ENCODE results near the gene PDIA4.
A peak's percentile ranks its signal among the peaks of the same experiment; 100 is the strongest.
"Not testable (repeated sequence)": the region's sequence is repeated elsewhere in the genome, so short reads cannot be mapped to it uniquely, and the experiment has no call there.

The PDIA4 gene

DNA sequence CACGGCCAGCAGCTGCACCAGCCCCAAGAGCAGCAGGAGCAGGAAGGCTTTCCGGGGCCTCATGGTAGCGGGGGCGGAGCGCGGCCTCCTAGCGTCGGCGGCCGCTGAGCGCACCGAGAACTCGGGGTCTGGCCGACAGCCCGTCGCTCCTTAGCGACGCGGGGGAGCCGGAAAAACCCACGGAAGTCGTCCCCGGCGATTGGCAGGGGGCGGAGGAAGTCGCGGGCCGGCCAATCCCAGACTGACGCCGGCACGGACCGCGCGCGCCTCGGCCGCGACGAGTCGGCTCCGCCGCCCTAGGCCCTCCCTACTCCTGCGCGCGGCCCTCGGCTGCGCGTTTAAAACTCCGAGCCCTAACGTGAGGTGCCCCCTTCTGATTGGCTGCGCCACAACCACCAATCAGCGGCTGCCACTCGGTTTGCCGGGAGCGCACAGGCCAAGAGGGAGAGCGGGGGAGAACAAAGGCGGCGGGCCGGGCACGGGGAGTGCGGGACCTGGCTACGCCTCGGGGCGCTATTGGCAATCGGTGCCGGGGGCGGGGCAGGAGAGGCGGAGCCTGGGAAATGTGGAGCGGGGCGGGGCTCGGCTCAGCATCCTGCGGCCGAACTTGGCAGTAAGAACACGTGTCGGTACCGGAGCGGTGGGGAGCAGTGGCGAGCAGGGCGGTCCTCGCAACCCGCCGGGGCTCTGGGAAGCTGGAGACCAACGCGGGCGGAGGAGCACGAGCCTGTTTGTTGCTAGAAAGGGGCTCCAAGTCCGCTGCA, at the start of gene PDIA4:
PDIA4 (minus strand) TSS at position 160 of the 764 bp plus-strand sequence; CDS start at position 63, 97 bp downstream.
- peak; percentile 100 for DNase-seq

DNA sequence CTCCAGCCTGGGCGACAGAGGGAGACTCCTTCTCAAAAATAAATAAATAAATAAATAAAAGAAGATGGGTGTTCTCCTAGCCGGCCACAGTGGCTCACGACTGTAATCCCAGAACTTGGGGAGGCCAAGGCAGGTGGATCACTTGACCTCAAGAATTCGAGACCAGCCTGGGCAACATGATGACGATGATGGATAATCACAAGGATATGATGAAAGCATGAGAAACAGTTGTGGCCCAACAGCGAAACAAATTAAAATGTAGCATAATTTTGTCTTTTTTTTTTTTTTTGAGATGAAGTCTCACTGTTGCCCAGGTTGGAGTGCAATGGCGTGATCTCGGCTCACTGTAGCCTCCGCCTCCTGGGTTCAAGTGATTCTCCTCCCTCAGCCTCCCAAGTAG, 49.3 kb upstream of the PDIA4 start:
- no peak for DNase-seq

- DNase-seq, result no peak
These were observed 47.0 kb upstream of the PDIA4 start for GRCh38 chr7:149075286-149075685.

DNA sequence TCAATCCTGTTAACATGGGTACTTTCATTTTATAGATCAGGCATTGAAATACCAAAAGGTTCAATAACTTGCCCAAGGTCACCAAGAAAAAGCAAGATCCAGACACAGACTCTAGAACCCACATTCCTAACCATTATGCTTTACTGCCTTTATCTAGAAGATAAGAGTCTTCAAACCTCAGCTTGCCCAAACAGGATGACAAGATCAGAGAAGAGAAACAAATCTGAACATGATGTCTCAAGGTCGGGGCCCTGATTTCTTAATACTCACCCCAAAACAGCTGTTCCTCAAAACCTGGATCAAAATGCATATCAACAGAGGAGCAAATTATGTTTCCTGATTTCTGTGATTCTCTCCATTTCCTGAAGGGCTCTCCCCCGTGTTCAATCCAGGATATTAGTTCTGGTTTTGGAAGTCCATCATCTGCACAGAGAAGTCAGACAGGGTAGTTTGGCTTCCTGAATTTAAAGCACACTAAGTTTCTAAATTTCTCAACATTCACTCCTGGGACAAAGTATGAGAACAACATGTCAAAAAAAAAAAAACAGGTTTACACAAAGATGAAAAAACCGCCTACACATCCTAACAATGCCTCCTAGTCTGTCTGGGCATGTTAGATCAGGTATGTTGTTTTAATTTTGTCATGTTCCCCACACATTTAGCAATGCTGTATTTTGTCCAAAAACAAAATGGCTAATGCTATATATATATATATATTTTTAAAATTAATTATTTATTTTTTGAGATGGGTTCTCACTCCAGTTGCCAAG, 46.0 kb upstream of the PDIA4 start:
- no peak for DNase-seq

- no peak for DNase-seq
These were observed 44.1 kb upstream of the PDIA4 start for GRCh38 chr7:149072438-149072775.

DNA sequence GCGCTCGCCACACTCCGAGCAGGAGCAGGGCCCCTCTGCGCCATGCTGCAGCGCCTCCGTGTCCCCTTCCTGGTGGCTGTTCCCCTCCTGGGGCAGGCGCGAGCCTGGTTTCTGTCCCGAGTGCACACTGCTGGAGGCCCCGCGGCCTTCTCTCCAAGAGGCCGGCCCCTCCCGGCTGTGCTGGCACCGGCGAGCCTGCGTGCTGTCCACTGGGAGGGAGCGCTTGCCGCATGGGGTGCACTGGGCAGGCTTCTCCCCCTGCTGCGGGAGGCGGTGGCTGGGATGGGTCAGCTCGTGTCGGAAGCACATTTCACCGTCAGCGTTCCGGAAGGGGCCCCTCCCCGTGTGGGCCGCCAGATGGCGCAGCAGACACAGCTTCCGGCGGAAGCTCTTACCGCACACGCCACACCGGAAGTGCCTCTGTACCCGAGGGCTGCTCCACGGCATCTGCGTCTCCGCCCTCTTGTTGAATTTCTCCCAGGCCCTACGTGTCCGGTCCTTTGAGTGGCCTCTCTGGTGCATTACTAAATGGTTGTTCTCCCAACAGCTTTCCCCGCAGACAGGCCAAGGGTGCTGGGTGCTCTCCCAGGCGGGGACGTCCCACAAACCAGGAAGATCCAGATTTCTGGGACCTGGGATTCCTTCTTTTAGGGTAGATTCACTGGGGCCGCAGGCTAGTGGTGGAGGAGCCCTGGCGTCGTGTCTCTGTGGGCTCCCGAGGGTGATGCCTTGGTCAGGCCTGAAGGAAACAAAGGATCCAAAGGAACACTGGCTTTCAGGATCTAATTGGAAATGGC, 43.5 kb upstream of the PDIA4 start:
- peak; percentile 58 for DNase-seq

- no peak for DNase-seq
These were observed 42.9 kb upstream of the PDIA4 start for GRCh38 chr7:149071182-149071635.

GRCh38 chr7:149070372-149071125, 42.2 kb upstream of the PDIA4 start:
- DNase-seq, result no peak

- no peak for DNase-seq
These were observed 39.6 kb upstream of the PDIA4 start for GRCh38 chr7:149067869-149068268.

DNA sequence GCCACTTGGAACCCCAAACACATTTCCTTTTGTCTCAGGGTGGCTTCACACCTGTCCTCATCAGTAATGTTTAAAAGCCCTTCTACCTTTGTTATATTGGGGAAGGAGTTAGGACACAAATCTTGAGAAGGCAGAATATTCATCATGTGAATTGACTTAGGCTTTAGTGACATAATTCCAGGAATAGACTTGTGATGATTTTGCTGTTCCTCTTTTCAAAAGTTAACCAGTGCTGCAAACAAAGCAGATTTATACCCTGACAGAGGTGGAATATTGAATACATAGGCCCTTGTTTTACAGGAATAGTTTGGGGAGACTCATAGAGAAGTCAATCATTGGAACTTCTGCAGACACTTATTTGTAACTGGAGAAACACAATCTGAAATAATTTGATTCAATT, 35.2 kb upstream of the PDIA4 start:
- no peak for DNase-seq

DNA sequence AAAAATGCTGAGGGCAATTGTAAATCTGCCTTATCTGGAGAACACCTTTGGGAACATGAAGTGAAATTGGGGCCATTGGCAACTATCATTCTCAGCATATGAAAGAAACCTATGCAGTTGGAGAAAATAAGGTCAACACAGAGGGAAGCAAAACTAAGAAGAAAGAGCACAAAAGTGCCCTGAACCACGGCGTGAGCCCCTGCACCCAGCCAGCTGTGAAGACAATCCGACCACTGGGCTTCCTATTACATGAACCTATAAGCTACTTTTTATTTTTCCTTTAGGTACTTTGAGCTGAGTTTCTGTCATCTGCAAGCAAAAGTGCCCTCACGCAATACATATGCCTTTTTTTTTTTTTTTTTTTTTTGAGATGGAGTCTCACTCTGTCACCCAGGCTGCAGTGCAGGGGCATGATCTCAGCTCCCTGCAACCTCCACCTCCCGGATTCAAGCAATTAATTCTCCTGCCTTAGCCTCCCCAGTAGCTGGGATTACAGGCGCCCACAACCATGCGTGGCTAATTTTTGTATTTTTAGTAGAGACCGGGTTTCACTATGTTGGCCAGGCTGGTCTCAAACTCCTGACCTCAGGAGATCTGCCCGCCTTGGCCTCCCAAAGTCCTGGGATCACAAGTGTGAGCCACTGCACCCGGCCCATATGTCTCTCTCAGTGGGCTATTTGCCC, 34.1 kb upstream of the PDIA4 start:
- DNase-seq, result not testable (repeated sequence)

DNA sequence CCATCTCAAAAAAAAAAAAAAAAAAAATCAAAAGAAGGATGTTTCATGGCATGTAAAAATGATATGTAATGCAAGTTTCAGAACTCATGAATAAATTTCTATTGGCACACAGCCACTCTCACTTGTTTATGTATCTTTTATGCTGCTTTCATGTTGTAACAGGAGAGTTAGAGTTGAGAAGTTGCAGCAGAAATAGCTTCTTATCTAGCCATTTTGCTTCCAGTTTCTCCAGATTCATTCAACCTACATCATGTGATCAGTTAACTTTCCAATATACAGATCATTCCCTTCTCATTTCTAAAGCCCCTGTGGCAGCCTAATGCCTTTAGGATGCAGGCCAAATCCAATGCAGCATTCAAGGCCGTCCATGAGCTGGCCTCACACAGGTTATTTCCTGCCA, 31.9 kb upstream of the PDIA4 start:
- no peak for DNase-seq

GRCh38 chr7:149053885-149054284, 25.6 kb upstream of the PDIA4 start:
- no peak for DNase-seq

DNA sequence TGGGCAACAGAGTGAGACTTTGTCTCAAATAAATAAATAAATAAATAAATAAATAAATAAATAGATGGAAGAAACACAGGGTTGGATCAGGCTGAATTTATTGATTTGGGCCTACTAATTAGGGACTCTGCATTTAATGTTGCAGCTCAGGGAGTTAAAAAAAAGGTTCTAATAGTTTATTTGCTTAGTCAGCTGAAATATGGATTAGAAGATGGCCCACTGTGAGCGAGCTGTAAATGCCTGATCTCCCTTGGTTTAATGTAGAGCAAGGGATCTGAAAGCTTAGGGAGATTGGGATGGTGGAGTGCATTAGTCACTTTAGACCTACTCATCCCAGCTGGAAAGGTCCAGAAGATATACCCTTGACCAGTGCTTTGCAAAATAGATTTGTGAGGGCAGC, 25.1 kb upstream of the PDIA4 start:
- no peak for DNase-seq

DNA sequence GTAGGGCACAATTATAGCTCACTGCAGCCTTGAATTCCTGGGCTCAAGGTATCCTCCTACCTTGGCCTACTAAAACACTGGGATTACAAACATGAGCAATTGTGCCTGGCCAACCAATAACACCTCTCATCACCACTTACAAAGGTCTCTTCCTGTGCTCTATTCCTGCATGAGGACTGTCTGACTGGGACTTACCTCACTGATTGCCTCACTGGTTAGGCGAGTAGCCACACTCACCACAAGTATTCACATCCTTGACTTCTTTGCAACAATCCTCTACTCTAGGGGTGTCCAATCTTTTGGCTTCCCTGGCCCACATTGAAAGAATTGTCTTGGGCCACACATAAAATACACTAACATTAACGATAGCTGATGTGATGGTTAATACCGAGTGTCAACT, 22.6 kb upstream of the PDIA4 start:
- no peak for DNase-seq

DNA sequence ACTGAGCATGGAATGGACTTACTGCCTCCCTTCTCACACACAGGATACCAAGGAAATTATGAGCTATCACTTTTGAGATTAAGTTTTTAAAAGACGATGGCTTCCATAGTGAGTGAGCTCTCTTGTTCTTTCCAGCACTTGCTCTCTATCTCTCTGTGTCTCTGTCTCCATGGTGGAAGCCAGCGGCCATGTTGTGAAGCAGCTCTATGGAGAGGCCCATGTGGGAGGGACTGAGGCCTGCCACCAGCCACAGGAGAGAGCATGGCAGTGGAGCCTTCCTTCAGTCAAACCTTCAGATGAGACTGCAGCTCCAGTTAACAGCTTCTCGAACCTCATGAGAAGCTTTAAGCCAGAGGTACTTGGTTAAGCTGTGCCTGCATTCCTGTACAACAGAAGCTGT, 20.5 kb upstream of the PDIA4 start:
- DNase-seq, result no peak

GRCh38 chr7:149046416-149046815, 18.1 kb upstream of the PDIA4 start:
- no peak for DNase-seq

- no peak for DNase-seq
These were observed 15.6 kb upstream of the PDIA4 start for GRCh38 chr7:149043936-149044335.

DNA sequence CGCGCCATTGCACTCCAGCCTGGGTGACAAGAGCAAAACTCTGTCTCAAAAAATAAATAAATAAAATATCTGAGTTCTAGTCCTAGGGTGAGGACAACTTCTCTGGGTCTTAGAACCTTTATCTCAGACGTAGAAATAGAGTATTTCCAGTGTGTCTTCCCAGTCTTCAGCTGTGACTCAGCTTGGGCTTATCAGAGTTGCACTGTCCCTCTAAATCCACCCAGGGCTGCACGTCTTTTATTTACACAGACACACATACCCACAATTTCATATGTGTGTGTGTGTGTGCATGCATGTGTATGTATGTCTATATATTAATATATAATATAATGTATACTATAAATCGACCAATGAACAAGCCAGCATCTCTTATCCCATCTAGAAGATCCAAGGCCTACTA, 13.0 kb upstream of the PDIA4 start:
- DNase-seq, result no peak

- not testable (repeated sequence) for DNase-seq
These were observed 10.3 kb upstream of the PDIA4 start for GRCh38 chr7:149038641-149039040.

GRCh38 chr7:149036676-149037075, 8.4 kb upstream of the PDIA4 start:
- DNase-seq, result no peak

DNA sequence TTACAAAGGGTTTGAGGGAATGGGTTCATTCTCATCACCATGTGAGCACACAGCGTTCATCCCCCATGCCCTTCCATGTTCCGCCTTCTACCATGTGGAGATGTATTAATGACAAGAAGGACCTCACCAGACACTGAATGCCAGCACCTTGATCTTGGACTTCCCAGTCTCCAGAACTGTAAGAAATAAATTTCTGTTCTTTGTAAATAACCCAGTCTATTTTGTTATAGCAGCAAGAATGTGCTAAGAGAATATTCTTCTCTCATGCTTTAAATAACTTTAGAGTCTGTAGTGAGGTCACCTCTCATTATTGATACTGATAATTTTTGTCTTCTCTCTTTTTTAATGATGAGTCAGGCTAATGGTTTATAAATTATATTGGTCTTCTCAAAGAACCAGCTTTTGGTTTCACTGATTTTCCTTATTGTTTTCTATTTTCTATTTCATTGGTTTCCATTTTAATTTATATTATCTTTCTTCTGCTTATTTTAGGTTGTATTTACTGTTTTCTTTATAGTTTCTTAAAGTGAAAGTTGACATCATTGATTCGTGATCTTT, 3.1 kb upstream of the PDIA4 start:
- DNase-seq, result no peak

Data from stimulated activated CD4-positive, alpha-beta T cell treated with anti-CD3 and anti-CD28 coated beads, Interleukin-4, amount 100 ng/mL, for 24 hours (primary cell).